ENCODE data around the gene ATIC.

Gene ATIC

DNA sequence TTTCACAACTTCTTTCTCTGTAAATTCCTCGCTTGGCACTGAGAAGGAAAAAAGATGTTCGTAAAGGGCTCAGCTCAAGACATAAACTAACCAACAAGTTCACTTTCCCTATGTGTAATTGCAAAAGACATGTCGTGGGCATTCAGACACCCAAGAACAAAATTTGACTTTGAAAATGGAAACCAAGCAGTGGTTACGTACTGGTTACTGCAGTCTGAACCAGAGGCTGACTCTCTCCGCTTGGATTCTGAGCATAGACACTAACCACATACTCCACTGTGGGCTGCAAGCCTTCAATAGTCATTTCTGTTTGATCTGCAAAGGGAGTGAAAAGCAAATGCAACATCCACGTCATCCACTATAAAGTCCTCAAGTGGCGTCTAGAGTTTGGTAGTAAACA, 70.2 kb downstream of the ATIC start:
- Histone ChIP-seq H3K9ac (ENCODE audit: low read depth in 1 of 2, low read length in 2 of 2) (no peak overlapping the region), H3K27ac (ENCODE audit: low read depth, low read length) (no peak overlapping the region), H3K4me1 (ENCODE audit: control insufficient read depth in 1 of 2, insufficient read depth in 2 of 2, low read length in 2 of 2) (no peaks in the 10 kb centered on the region), H3K36me3 (ENCODE audit: control insufficient read depth in 1 of 2, insufficient read depth in 2 of 2, low read length in 2 of 2) (peaks cover 0 to 4% of the 10 kb centered on the region in 2 donors), H3K27me3 (ENCODE audit: control insufficient read depth in 1 of 2, insufficient read depth in 2 of 2, low read length in 2 of 2) (no peaks in the 10 kb centered on the region), H3K9me3 (ENCODE audit: control insufficient read depth in 1 of 2, low read length in 2 of 2) (no peaks in the 10 kb centered on the region), H3K4me3 (ENCODE audit: low read depth in 1 of 2, low read length in 2 of 2) (no peak overlapping the region)

DNA sequence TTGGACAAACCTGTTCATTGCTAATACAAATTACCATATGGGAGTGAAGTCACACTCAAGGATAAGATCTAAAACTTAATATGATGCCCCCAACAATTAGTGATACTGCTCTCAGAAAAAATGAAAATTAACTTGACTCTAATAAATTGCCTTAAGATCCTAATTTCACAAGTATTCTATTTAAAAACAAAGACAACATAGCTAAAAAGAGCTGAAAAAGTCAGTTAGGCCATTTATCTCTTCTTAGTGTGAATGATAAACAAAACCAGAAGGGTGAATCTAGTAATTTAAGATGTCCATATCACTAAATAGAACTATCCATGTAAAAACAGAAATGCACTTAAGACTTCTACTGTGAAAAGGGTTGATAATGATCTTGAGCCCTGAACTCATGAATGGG, 70.6 kb downstream of the ATIC start:
- Histone ChIP-seq H3K36me3 (ENCODE audit: control insufficient read depth in 1 of 2, insufficient read depth in 2 of 2, low read length in 2 of 2) (peaks cover 0 to 4% of the 10 kb centered on the region in 2 donors), H3K9ac (ENCODE audit: low read depth in 1 of 2, low read length in 2 of 2) (no peak overlapping the region), H3K9me3 (ENCODE audit: control insufficient read depth in 1 of 2, low read length in 2 of 2) (no peaks in the 10 kb centered on the region), H3K27me3 (ENCODE audit: control insufficient read depth in 1 of 2, insufficient read depth in 2 of 2, low read length in 2 of 2) (no peaks in the 10 kb centered on the region), H3K27ac (ENCODE audit: low read depth, low read length) (no peak overlapping the region), H3K4me3 (ENCODE audit: low read depth in 1 of 2, low read length in 2 of 2) (no peak overlapping the region), H3K4me1 (ENCODE audit: control insufficient read depth in 1 of 2, insufficient read depth in 2 of 2, low read length in 2 of 2) (no peaks in the 10 kb centered on the region)

GRCh38 chr2:215383652-215384279, 71.9 kb downstream of the ATIC start:
- Histone ChIP-seq H3K9me3 (ENCODE audit: control insufficient read depth in 1 of 2, low read length in 2 of 2) (no peaks in the 10 kb centered on the region), H3K27ac (ENCODE audit: low read depth, low read length) (no peak overlapping the region), H3K36me3 (ENCODE audit: control insufficient read depth in 1 of 2, insufficient read depth in 2 of 2, low read length in 2 of 2) (peaks cover 0 to 4% of the 10 kb centered on the region in 2 donors), H3K9ac (ENCODE audit: low read depth in 1 of 2, low read length in 2 of 2) (no peak overlapping the region), H3K27me3 (ENCODE audit: control insufficient read depth in 1 of 2, insufficient read depth in 2 of 2, low read length in 2 of 2) (no peaks in the 10 kb centered on the region), H3K4me3 (ENCODE audit: low read depth in 1 of 2, low read length in 2 of 2) (no peak overlapping the region), H3K4me1 (ENCODE audit: control insufficient read depth in 1 of 2, insufficient read depth in 2 of 2, low read length in 2 of 2) (no peaks in the 10 kb centered on the region)

GRCh38 chr2:215384710-215385109, 72.9 kb downstream of the ATIC start:
- peaks cover 0 to 4% of the 10 kb centered on the region in 2 donors for H3K36me3 ChIP-seq (ENCODE audit: control insufficient read depth in 1 of 2, insufficient read depth in 2 of 2, low read length in 2 of 2)
- H3K4me3 ChIP-seq (ENCODE audit: low read depth in 1 of 2, low read length in 2 of 2): no peak overlapping the region

DNA sequence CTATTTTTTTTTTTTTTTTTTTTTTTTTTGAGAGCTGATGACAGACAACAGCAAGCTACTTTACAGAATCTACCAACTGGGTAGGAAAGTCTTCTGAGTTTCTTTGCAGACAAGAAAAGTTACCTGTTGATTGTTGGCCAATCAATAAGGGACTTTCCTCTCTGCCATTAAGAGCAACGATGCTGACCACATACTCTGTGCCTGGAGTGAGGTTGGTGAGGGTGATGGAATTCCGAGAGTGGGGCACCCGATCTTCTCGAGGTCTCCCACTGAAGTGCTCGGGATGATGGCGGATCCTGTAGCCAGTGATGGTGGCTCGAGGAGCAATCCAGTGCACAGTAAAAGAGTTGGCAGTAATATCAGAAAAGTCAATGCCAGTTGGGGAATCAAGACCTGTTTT, 74.7 kb downstream of the ATIC start:
- Histone ChIP-seq H3K36me3 (ENCODE audit: control insufficient read depth in 1 of 2, insufficient read depth in 2 of 2, low read length in 2 of 2) (peaks cover 0 to 4% of the 10 kb centered on the region in 2 donors), H3K27me3 (ENCODE audit: control insufficient read depth in 1 of 2, insufficient read depth in 2 of 2, low read length in 2 of 2) (no peaks in the 10 kb centered on the region), H3K9ac (ENCODE audit: low read depth in 1 of 2, low read length in 2 of 2) (no peak overlapping the region), H3K4me1 (ENCODE audit: control insufficient read depth in 1 of 2, insufficient read depth in 2 of 2, low read length in 2 of 2) (no peaks in the 10 kb centered on the region), H3K27ac (ENCODE audit: low read depth, low read length) (no peak overlapping the region), H3K9me3 (ENCODE audit: control insufficient read depth in 1 of 2, low read length in 2 of 2) (no peaks in the 10 kb centered on the region), H3K4me3 (ENCODE audit: low read depth in 1 of 2, low read length in 2 of 2) (no peak overlapping the region)

More at GRCh38 chr2:215384710-215385109, 72.9 kb downstream of the ATIC start:
- Histone ChIP-seq H3K9me3 (ENCODE audit: control insufficient read depth in 1 of 2, low read length in 2 of 2) (no peaks in the 10 kb centered on the region), H3K27ac (ENCODE audit: low read depth, low read length) (no peak overlapping the region), H3K9ac (ENCODE audit: low read depth in 1 of 2, low read length in 2 of 2) (no peak overlapping the region), H3K4me1 (ENCODE audit: control insufficient read depth in 1 of 2, insufficient read depth in 2 of 2, low read length in 2 of 2) (no peaks in the 10 kb centered on the region), H3K27me3 (ENCODE audit: control insufficient read depth in 1 of 2, insufficient read depth in 2 of 2, low read length in 2 of 2) (no peaks in the 10 kb centered on the region)

DNA sequence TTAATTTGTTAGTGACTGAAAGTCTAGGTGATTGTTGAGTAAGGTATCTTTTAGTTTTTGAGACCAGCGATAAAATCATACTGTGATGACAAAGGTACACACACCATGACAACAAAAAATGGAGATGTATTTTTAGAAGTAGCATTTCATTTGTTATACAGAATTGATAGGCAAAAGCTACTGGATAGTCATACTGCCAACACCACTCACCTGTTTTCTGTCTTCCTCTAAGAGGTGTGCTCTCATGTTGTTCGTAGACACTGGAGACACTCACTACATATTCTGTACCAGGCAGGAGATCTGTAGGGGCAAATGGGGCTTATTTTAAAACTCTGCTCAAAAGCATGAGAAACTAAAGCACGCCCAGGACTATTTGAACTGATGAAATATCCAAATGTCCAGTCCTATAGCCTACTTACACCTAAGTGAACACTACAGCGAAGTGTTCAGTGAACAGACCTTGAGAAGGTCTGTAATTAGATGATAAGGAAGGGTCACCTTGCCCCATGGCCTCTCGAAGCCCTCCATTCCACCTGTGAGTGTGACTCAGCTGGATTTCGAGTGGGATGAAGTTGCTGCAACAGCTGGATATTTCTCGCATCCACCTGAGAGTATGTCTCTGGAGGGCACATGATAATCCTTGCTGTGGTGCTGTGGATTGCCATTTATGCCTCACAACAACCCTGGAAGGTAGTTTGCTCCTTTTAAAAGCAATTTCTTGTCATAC, 76.3 kb downstream of the ATIC start:
- Histone ChIP-seq H3K27me3 (ENCODE audit: control insufficient read depth in 1 of 2, insufficient read depth in 2 of 2, low read length in 2 of 2) (no peaks in the 10 kb centered on the region), H3K9ac (ENCODE audit: low read depth in 1 of 2, low read length in 2 of 2) (no peak overlapping the region), H3K4me3 (ENCODE audit: low read depth in 1 of 2, low read length in 2 of 2) (no peak overlapping the region), H3K4me1 (ENCODE audit: control insufficient read depth in 1 of 2, insufficient read depth in 2 of 2, low read length in 2 of 2) (no peaks in the 10 kb centered on the region), H3K27ac (ENCODE audit: low read depth, low read length) (no peak overlapping the region), H3K9me3 (ENCODE audit: control insufficient read depth in 1 of 2, low read length in 2 of 2) (no peaks in the 10 kb centered on the region), H3K36me3 (ENCODE audit: control insufficient read depth in 1 of 2, insufficient read depth in 2 of 2, low read length in 2 of 2) (peaks cover 0 to 4% of the 10 kb centered on the region in 2 donors)

GRCh38 chr2:215390550-215390913, 78.7 kb downstream of the ATIC start:
- Histone ChIP-seq H3K9me3 (ENCODE audit: control insufficient read depth in 1 of 2, low read length in 2 of 2) (no peaks in the 10 kb centered on the region), H3K27ac (ENCODE audit: low read depth, low read length) (no peak overlapping the region), H3K4me3 (ENCODE audit: low read depth in 1 of 2, low read length in 2 of 2) (no peak overlapping the region), H3K9ac (ENCODE audit: low read depth in 1 of 2, low read length in 2 of 2) (no peak overlapping the region), H3K27me3 (ENCODE audit: control insufficient read depth in 1 of 2, insufficient read depth in 2 of 2, low read length in 2 of 2) (no peaks in the 10 kb centered on the region), H3K36me3 (ENCODE audit: control insufficient read depth in 1 of 2, insufficient read depth in 2 of 2, low read length in 2 of 2) (peaks cover 0 to 7% of the 10 kb centered on the region in 2 donors), H3K4me1 (ENCODE audit: control insufficient read depth in 1 of 2, insufficient read depth in 2 of 2, low read length in 2 of 2) (no peaks in the 10 kb centered on the region)

DNA sequence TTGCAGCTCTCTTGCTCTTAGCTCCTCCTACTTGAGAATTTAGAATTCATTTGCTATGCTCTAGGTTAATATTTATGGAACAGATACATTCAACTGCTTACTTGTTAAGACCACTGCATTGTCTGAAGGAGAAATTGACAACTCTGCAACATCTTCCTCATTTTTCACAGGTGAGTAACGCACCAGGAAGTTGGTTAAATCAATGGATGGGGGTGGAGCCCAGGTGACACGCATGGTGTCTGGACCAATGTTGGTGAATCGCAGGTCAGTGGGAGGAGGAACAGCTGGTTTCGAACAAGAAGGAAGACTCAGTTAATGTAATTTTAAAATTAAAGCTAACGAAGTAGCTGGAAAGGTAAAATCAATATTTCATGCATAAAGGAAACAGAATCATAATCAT, 79.7 kb downstream of the ATIC start:
- peaks cover 0 to 6% of the 10 kb centered on the region in 2 donors for H3K36me3 ChIP-seq (ENCODE audit: control insufficient read depth in 1 of 2, insufficient read depth in 2 of 2, low read length in 2 of 2)
- H3K9ac ChIP-seq (ENCODE audit: low read depth in 1 of 2, low read length in 2 of 2): no peak overlapping the region
- no peak overlapping the region for H3K4me3 ChIP-seq (ENCODE audit: low read depth in 1 of 2, low read length in 2 of 2)
- H3K9me3 ChIP-seq (ENCODE audit: control insufficient read depth in 1 of 2, low read length in 2 of 2): no peaks in the 10 kb centered on the region
- H3K4me1 ChIP-seq (ENCODE audit: control insufficient read depth in 1 of 2, insufficient read depth in 2 of 2, low read length in 2 of 2): no peaks in the 10 kb centered on the region
- H3K27me3 ChIP-seq (ENCODE audit: control insufficient read depth in 1 of 2, insufficient read depth in 2 of 2, low read length in 2 of 2): no peaks in the 10 kb centered on the region
- no peak overlapping the region for H3K27ac ChIP-seq (ENCODE audit: low read depth, low read length)

DNA sequence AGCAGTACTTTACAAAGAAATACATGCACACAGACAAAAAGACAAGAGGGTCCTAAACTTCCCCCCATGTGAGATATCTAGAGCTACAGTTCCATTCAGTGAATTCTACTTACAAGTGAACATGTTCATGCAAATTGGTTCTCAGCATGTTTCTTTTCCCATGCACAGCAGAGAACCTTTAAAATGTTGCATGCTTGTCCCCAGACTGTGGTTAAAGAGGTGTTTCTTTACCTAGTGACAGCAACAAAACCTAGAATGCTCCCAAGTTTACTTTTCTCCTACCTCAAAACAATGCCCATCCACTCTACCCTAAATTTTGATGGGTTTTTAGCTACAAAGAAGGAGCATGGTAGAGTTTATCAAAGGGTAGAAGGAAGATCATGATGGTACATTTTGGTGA, 80.3 kb downstream of the ATIC start:
- Histone ChIP-seq H3K36me3 (ENCODE audit: control insufficient read depth in 1 of 2, insufficient read depth in 2 of 2, low read length in 2 of 2) (peaks cover 0 to 2% of the 10 kb centered on the region in 2 donors), H3K4me3 (ENCODE audit: low read depth in 1 of 2, low read length in 2 of 2) (no peak overlapping the region), H3K27me3 (ENCODE audit: control insufficient read depth in 1 of 2, insufficient read depth in 2 of 2, low read length in 2 of 2) (no peaks in the 10 kb centered on the region), H3K9ac (ENCODE audit: low read depth in 1 of 2, low read length in 2 of 2) (no peak overlapping the region), H3K4me1 (ENCODE audit: control insufficient read depth in 1 of 2, insufficient read depth in 2 of 2, low read length in 2 of 2) (no peaks in the 10 kb centered on the region), H3K27ac (ENCODE audit: low read depth, low read length) (no peak overlapping the region), H3K9me3 (ENCODE audit: control insufficient read depth in 1 of 2, low read length in 2 of 2) (no peaks in the 10 kb centered on the region)

DNA sequence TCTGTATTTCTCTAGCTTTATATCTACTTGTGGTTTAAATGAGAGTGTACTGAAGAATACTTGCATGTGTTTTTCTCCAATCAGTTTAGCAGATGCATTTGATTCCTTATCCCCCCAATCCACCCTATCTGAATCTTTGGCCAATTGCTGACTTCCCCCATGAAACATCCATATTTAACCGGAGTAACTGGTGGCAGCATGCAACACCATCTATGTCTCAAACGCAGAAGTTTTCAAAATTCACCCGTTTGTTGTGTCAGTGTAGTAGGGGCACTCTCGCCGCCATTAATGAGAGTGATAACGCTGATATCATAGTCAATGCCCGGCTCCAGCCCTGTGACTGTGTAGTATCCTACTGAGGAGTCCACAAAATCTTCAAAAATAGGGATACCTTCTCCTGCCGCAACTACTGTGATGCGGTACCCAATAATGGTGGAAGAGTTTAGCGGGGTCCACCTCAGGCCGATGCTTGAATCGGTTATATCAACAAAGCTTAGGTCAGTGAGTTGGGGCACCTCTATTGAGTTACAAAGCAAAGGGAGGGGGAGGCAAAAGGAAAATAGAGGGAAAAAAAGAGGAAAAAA, 80.9 kb downstream of the ATIC start:
- no peak overlapping the region for H3K27ac ChIP-seq (ENCODE audit: low read depth, low read length)
- no peak overlapping the region for H3K9ac ChIP-seq (ENCODE audit: low read depth in 1 of 2, low read length in 2 of 2)
- H3K4me3 ChIP-seq (ENCODE audit: low read depth in 1 of 2, low read length in 2 of 2): no peak overlapping the region
- H3K27me3 ChIP-seq (ENCODE audit: control insufficient read depth in 1 of 2, insufficient read depth in 2 of 2, low read length in 2 of 2): no peaks in the 10 kb centered on the region
- H3K4me1 ChIP-seq (ENCODE audit: control insufficient read depth in 1 of 2, insufficient read depth in 2 of 2, low read length in 2 of 2): no peaks in the 10 kb centered on the region
- no peaks in the 10 kb centered on the region for H3K9me3 ChIP-seq (ENCODE audit: control insufficient read depth in 1 of 2, low read length in 2 of 2)
- H3K36me3 ChIP-seq (ENCODE audit: control insufficient read depth in 1 of 2, insufficient read depth in 2 of 2, low read length in 2 of 2): peaks cover 0 to 2% of the 10 kb centered on the region in 2 donors
